Natural killer cell treated with Interleukin-12 subunit alpha and Interleukin-12 subunit beta and Interleukin-15 and Interleukin-18, amount 100 ng/mL, for 72 hours (primary cell): ENCODE measurements around the gene HRCT1. TPM values are rescaled to one million over a fixed set of nuclear protein-coding genes. Genes with fewer than 3 reads are reported as not detected.

Experiments
- ATAC-seq, 2 donors: fragments of 150-1000 bp; cut with Tn5 transposase in 1 of 2; sonication (Bioruptor Pico), chemical (Tn5 transposase) in 1 of 2; 2 replicates each; pipeline ENCODE4 v1.10.0; 2021
- DNase-seq: peaks from one replicate; pipeline ENCODE4 v3.0.0; 2022; ENCODE audit warnings: low spot score
- H3K27ac Mint-ChIP-seq, 2 donors: 1 replicate in 1 of 2; 2 replicates in 1 of 2; pipeline ENCODE4 v1.8.0; 2022; ENCODE audit warnings: mixed read lengths in 2 of 2, mild to moderate bottlenecking in 1 of 2, moderate library complexity in 1 of 2
- H3K27me3 Mint-ChIP-seq, 2 donors: 1 replicate in 1 of 2; 2 replicates in 1 of 2; pipeline ENCODE4 v1.8.0; 2022; ENCODE audit warnings: mixed read lengths in 2 of 2
- H3K36me3 Mint-ChIP-seq: one replicate; pipeline ENCODE4 v1.8.0; 2022; ENCODE audit warnings: mixed read lengths
- H3K4me1 Mint-ChIP-seq, 2 donors: 1 replicate in 1 of 2; 2 replicates in 1 of 2; pipeline ENCODE4 v1.8.0; 2022; ENCODE audit warnings: low read depth in 2 of 2, mixed read lengths in 2 of 2, mild to moderate bottlenecking in 1 of 2
- H3K4me3 Mint-ChIP-seq: one replicate; pipeline ENCODE4 v1.8.0; 2022; ENCODE audit warnings: mixed read lengths
- H3K9me3 Mint-ChIP-seq: 2 replicates; pipeline ENCODE4 v1.8.0; 2022; ENCODE audit warnings: mixed read lengths
- total RNA-seq, 2 donors: library from RNA; stranded (reverse); gene quantifications; one replicate each; pipeline ENCODE4 v1.2.3, GENCODE V29; 2022

Gene HRCT1
- not detected for total RNA-seq

DNA sequence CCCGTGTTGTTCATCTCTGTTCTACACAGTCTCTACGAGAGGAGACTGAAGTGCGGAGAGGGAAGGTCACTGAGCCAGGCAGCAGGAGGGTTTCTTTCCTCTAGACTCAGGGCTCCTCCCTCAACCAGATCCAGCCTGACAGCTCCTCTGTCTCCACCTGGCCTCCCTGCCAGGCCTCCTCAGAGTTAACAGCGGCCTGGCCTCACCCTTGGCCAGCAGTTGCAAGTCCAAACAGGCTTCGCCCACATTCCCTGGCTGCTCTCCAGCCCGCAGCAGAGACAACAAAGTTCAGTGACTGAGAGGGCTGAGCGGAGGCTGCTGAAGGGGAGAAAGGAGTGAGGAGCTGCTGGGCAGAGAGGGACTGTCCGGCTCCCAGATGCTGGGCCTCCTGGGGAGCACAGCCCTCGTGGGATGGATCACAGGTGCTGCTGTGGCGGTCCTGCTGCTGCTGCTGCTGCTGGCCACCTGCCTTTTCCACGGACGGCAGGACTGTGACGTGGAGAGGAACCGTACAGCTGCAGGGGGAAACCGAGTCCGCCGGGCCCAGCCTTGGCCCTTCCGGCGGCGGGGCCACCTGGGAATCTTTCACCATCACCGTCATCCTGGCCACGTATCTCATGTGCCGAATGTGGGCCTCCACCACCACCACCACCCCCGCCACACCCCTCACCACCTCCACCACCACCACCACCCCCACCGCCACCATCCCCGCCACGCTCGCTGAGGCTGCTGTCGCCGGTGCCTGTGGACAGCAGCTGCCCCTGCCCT, at the start of gene HRCT1:
Gene HRCT1, plus strand, starts transcription at position 291 of the 768 bp plus-strand sequence. Its CDS starts 86 bp downstream, at position 377.
- Mint-ChIP-seq H3K36me3 (no peaks in the 10 kb centered on the region), H3K27ac (no peak within 1 kb of the TSS), H3K4me1 (peaks cover 4 to 5% of the 10 kb centered on the region in 2 donors)

GRCh38 chr9:35856206-35856605, 49.8 kb upstream of the HRCT1 start:
- H3K36me3 Mint-ChIP-seq, result no peaks in the 10 kb centered on the region
- no peaks in the 10 kb centered on the region for H3K9me3 Mint-ChIP-seq
- H3K27ac Mint-ChIP-seq, result no peak overlapping the region
- H3K27me3 Mint-ChIP-seq, result peaks cover 12 to 16% of the 10 kb centered on the region in 2 donors
- peaks cover 0 to 7% of the 10 kb centered on the region in 2 donors for H3K4me1 Mint-ChIP-seq
- H3K4me3 Mint-ChIP-seq, result no peak overlapping the region
- ATAC-seq (no peak), DNase-seq (no peak)

More for the DNA sequence above, at the start of gene HRCT1:
- ATAC-seq, result no peak
- Mint-ChIP-seq H3K9me3 (no peaks in the 10 kb centered on the region), H3K27me3 (peaks cover 2 to 6% of the 10 kb centered on the region in 2 donors), H3K4me3 (no peak within 1 kb of the TSS)
- DNase-seq, result no peak

- Mint-ChIP-seq H3K27ac (no peak overlapping the region), H3K4me1 (peaks cover 0 to 7% of the 10 kb centered on the region in 2 donors), H3K4me3 (no peak overlapping the region), H3K9me3 (no peaks in the 10 kb centered on the region), H3K36me3 (no peaks in the 10 kb centered on the region), H3K27me3 (peaks cover 16 to 23% of the 10 kb centered on the region in 2 donors)
- DNase-seq (no peak), ATAC-seq (no peak)
These were observed 49.1 kb upstream of the HRCT1 start for GRCh38 chr9:35856882-35857281.

GRCh38 chr9:35858458-35858857, 47.5 kb upstream of the HRCT1 start:
- Mint-ChIP-seq H3K36me3 (no peaks in the 10 kb centered on the region), H3K4me3 (no peak overlapping the region), H3K9me3 (no peaks in the 10 kb centered on the region), H3K27ac (no peak overlapping the region), H3K27me3 (peaks cover 16 to 25% of the 10 kb centered on the region in 2 donors), H3K4me1 (peaks cover 0 to 7% of the 10 kb centered on the region in 2 donors)
- ATAC-seq (no peak), DNase-seq (no peak)

DNA sequence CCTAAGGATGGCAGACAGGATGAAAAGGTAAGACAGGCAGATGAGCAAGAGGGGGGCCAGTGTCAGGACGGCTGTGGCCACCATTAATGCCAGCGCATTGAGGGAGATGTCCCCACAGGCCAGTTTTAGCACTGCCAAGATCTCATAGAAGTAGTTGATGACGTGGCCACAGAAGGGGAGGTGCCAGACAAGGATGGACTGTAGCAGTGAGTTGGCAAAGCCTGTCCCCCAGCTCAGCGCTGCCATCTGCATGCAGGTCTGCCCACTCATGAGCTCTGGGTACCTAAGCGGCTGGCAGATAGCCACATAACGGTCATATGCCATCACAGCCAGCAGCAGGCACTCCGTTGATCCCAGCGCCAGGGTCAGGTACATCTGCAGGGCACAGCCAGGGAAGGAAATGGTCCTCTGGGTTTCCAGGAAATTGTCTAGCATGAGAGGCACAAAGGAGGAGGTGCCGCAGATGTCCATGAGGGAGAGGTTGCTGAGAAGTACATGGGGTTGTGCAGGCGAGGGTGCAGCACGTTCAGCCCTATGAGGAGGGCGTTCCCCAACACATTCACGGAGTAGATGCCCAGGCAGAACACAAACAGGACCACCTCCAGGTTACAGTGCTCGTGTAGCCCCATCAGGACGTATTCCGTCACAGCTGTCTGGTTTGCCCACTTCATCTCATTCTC, 46.6 kb upstream of the HRCT1 start:
- H3K27me3 Mint-ChIP-seq, result peaks cover 16 to 25% of the 10 kb centered on the region in 2 donors
- no peak overlapping the region for H3K27ac Mint-ChIP-seq
- peaks cover 0 to 7% of the 10 kb centered on the region in 2 donors for H3K4me1 Mint-ChIP-seq
- DNase-seq, result no peak
- H3K4me3 Mint-ChIP-seq, result no peak overlapping the region
- no peaks in the 10 kb centered on the region for H3K9me3 Mint-ChIP-seq
- peak; percentile 50 to 52 for ATAC-seq
- no peaks in the 10 kb centered on the region for H3K36me3 Mint-ChIP-seq

- ATAC-seq, result no peak
- H3K4me3 Mint-ChIP-seq, result no peak overlapping the region
- no peak for DNase-seq
- H3K27me3 Mint-ChIP-seq, result peaks cover 16 to 25% of the 10 kb centered on the region in 2 donors
- no peaks in the 10 kb centered on the region for H3K9me3 Mint-ChIP-seq
- no peaks in the 10 kb centered on the region for H3K36me3 Mint-ChIP-seq
- no peak overlapping the region for H3K27ac Mint-ChIP-seq
- H3K4me1 Mint-ChIP-seq, result peaks cover 0 to 7% of the 10 kb centered on the region in 2 donors
These were observed 46.0 kb upstream of the HRCT1 start for GRCh38 chr9:35859990-35860339.

- DNase-seq, result no peak
- H3K27me3 Mint-ChIP-seq, result peaks cover 13% of the 10 kb centered on the region in 2 donors
- H3K4me1 Mint-ChIP-seq, result peaks cover 0 to 7% of the 10 kb centered on the region in 2 donors
- ATAC-seq, result no peak
- H3K36me3 Mint-ChIP-seq, result no peaks in the 10 kb centered on the region
- H3K27ac Mint-ChIP-seq, result no peak overlapping the region
- H3K4me3 Mint-ChIP-seq, result no peak overlapping the region
- H3K9me3 Mint-ChIP-seq, result no peaks in the 10 kb centered on the region
These were observed 44.7 kb upstream of the HRCT1 start for GRCh38 chr9:35861161-35861897.

GRCh38 chr9:35862328-35862727, 43.7 kb upstream of the HRCT1 start:
- no peak for DNase-seq
- Mint-ChIP-seq H3K4me3 (no peak overlapping the region), H3K27ac (no peak overlapping the region), H3K4me1 (peaks cover 0 to 7% of the 10 kb centered on the region in 2 donors), H3K36me3 (no peaks in the 10 kb centered on the region), H3K27me3 (peaks cover 10% of the 10 kb centered on the region in 2 donors), H3K9me3 (no peaks in the 10 kb centered on the region)
- no peak for ATAC-seq

DNA sequence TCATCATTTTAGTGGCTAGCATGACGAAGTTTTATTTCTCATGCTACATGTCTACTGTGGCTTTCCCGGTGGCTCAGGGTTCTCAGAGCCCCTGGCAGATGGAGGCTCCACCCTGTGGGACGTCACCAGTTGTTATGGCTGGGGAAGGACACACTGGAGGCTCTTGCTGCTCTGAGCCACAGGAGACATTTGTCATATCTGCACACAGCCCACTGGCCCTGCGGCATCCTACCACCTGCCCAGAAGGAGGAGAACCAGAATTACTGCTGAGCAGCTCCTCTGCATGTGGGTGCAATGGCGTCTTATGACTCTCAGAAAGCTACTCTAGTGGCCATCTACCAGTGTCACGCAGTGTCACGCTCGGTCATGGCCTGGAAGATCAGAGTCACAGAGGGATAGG, 42.4 kb upstream of the HRCT1 start:
- peaks cover 10% of the 10 kb centered on the region in 2 donors for H3K27me3 Mint-ChIP-seq
- ATAC-seq, result no peak
- H3K9me3 Mint-ChIP-seq, result no peaks in the 10 kb centered on the region
- peaks cover 0 to 5% of the 10 kb centered on the region in 2 donors for H3K4me1 Mint-ChIP-seq
- H3K36me3 Mint-ChIP-seq, result no peaks in the 10 kb centered on the region
- H3K4me3 Mint-ChIP-seq, result no peak overlapping the region
- H3K27ac Mint-ChIP-seq, result no peak overlapping the region
- DNase-seq, result no peak

GRCh38 chr9:35864695-35865255, 41.2 kb upstream of the HRCT1 start:
- Mint-ChIP-seq H3K27me3 (peaks cover 5 to 10% of the 10 kb centered on the region in 2 donors), H3K9me3 (no peaks in the 10 kb centered on the region), H3K27ac (no peak overlapping the region), H3K4me1 (no peaks in the 10 kb centered on the region), H3K36me3 (no peaks in the 10 kb centered on the region), H3K4me3 (no peak overlapping the region)
- ATAC-seq (no peak), DNase-seq (no peak)

- no peaks in the 10 kb centered on the region for H3K9me3 Mint-ChIP-seq
- no peaks in the 10 kb centered on the region for H3K27me3 Mint-ChIP-seq
- H3K4me1 Mint-ChIP-seq, result no peaks in the 10 kb centered on the region
- no peak overlapping the region for H3K4me3 Mint-ChIP-seq
- ATAC-seq, result no peak
- no peak for DNase-seq
- no peaks in the 10 kb centered on the region for H3K36me3 Mint-ChIP-seq
- no peak overlapping the region for H3K27ac Mint-ChIP-seq
These were observed 38.5 kb upstream of the HRCT1 start for GRCh38 chr9:35867538-35867937.

DNA sequence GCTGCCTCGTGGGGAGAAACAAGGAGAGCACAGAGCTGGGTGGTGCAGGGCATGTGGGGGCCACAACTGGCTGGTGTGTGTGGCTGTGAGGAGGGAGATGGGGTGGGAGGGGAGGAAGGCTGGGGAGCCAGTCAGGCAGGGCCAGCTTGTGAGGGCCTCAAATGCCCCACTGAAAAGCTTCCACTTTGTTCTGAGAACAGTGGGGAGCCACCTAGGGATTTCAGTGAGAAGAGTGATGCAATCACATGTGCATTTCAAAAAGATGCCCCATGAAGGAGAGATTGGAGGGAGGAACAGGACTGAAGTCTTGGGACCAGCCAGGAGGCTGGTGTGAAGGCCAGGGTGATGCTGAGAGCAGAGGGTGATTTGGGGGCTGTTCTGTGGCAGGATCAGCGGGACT, 37.1 kb upstream of the HRCT1 start:
- H3K27ac Mint-ChIP-seq, result no peak overlapping the region
- no peaks in the 10 kb centered on the region for H3K36me3 Mint-ChIP-seq
- no peak overlapping the region for H3K4me3 Mint-ChIP-seq
- DNase-seq, result no peak
- no peaks in the 10 kb centered on the region for H3K4me1 Mint-ChIP-seq
- no peaks in the 10 kb centered on the region for H3K27me3 Mint-ChIP-seq
- no peak for ATAC-seq
- H3K9me3 Mint-ChIP-seq, result no peaks in the 10 kb centered on the region

DNA sequence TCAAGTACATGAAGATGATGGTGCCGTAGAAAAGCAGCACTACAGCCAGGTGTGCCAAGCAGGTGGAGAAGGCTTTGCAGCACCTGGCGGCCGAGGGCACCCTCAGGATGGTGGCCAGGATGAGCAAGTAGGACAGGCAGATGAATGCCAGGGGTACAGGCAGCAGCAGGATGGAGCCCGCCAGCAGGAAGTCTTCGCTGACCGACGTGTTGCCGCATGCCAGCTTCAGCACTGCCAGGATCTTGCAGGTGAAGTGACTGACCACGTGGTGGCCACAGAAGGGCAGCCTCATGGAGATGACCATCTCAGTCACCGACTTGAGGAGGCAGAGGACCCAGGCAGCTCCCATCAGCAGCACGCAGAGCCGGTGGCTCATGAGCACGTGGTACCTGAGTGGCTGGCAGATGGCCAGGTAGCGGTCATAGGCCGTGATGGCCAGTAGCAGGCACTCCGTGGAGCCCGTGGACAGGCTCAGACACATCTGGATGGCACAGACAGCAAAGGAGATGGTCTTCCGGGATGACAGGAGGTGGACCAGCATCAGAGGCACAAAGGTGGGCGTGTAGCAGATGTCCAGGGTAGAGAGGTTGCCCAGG, 36.3 kb upstream of the HRCT1 start:
- Mint-ChIP-seq H3K9me3 (no peaks in the 10 kb centered on the region), H3K4me3 (no peak overlapping the region), H3K4me1 (no peaks in the 10 kb centered on the region), H3K27me3 (peaks cover 0 to under 1% of the 10 kb centered on the region in 2 donors), H3K36me3 (no peaks in the 10 kb centered on the region), H3K27ac (no peak overlapping the region)
- DNase-seq, result no peak
- no peak for ATAC-seq
